Astrocyte (in vitro differentiated cells and primary cell): ENCODE data around the gene TRIM14.

Source experiments
- CTCF ChIP-seq: IDR thresholded peaks from 2 replicates; pipeline ENCODE4 v1.5.1; 2011; ENCODE audit warnings: low read depth, mild to moderate bottlenecking, inconsistent platforms, low read length, moderate library complexity; ENCODE audit not compliant: insufficient read depth
- EZH2 ChIP-seq: IDR thresholded peaks from 2 replicates; pipeline ENCODE4 v1.6.1; 2012; ENCODE audit warnings: mild to moderate bottlenecking, low read length, inconsistent platforms; ENCODE audit not compliant: insufficient read depth

GRCh38 chr9:98096091-98096490 is 22.9 kb downstream of the TRIM14 start:
- TF ChIP-seq CTCF = no peak
- no peak for TF ChIP-seq EZH2
